GM12875 (cell line): ENCODE data around the gene MRC2.

ENCODE experiments used
- H3K4me3 ChIP-seq: one replicate; pipeline ENCODE4 v1.5.1; 2011; ENCODE audit warnings: low read depth, low read length, control low read depth
- TF ChIP-seq, protein P1 (sequence below): IDR thresholded peaks from 2 replicates; pipeline ENCODE4 v1.5.1; 2011; ENCODE audit warnings: low read depth, mild to moderate bottlenecking, control low read depth, inconsistent platforms, low read length, moderate library complexity, borderline replicate concordance; ENCODE audit not compliant: insufficient read depth

The MRC2 gene

GRCh38 chr17:62658136-62658920, 30.9 kb downstream of the MRC2 start:
- TF ChIP-seq, protein P1, sequence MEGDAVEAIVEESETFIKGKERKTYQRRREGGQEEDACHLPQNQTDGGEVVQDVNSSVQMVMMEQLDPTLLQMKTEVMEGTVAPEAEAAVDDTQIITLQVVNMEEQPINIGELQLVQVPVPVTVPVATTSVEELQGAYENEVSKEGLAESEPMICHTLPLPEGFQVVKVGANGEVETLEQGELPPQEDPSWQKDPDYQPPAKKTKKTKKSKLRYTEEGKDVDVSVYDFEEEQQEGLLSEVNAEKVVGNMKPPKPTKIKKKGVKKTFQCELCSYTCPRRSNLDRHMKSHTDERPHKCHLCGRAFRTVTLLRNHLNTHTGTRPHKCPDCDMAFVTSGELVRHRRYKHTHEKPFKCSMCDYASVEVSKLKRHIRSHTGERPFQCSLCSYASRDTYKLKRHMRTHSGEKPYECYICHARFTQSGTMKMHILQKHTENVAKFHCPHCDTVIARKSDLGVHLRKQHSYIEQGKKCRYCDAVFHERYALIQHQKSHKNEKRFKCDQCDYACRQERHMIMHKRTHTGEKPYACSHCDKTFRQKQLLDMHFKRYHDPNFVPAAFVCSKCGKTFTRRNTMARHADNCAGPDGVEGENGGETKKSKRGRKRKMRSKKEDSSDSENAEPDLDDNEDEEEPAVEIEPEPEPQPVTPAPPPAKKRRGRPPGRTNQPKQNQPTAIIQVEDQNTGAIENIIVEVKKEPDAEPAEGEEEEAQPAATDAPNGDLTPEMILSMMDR: no peak
- H3K4me3 ChIP-seq: no peak overlapping the region

DNA sequence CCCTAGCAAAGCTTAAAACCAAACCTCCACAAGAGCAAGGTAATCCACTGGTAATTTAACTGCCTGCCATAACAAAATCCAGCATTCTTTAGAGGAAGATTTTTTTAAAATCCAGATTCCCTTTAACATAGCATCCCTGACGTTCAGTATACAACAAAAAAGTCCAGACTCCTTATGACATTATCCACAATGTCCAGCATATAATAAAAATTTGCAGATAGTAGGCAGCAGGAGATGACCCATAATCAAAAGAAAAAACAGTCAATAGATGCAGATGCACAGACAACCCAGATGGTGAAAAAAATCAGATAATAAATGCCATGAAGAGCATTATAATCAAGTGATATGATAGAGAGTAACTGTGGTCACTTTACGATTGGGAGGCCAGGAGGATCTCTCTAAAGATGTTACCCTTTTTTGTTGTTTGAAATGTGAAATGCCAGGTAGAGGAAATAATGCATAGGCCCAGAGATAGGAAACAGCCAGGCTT, 33.2 kb downstream of the MRC2 start:
- TF ChIP-seq, protein P1: no peak

DNA sequence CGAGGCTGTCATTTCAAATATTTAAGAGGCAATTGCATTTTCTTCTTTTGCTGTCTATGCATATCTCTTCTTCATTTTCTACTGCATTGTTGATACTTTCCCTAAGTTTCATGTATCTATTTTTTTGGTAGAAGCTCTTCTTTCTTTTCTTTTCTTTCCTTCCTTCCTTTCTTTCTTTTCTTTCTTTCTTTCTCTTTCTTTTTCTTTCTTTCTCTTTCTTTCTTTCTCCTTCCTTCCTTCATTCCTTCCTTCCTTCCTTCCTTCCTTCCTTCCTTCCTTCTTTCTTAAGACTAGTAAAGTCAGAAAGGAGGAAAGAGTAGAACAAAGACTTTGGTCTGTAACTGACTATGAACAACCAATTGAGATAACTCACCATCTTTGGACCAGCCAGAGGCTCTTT, 33.9 kb downstream of the MRC2 start:
- no peak overlapping the region for H3K4me3 ChIP-seq
- TF ChIP-seq, protein P1: no peak

More for the DNA sequence above, 33.2 kb downstream of the MRC2 start:
- no peak overlapping the region for H3K4me3 ChIP-seq

GRCh38 chr17:62662855-62663254, 35.4 kb downstream of the MRC2 start:
- TF ChIP-seq, protein P1: no peak
- H3K4me3 ChIP-seq: no peak overlapping the region

- H3K4me3 ChIP-seq: no peak overlapping the region
- TF ChIP-seq, protein P1: no peak
Observed at GRCh38 chr17:62663304-62663703, 35.8 kb downstream of the MRC2 start.

DNA sequence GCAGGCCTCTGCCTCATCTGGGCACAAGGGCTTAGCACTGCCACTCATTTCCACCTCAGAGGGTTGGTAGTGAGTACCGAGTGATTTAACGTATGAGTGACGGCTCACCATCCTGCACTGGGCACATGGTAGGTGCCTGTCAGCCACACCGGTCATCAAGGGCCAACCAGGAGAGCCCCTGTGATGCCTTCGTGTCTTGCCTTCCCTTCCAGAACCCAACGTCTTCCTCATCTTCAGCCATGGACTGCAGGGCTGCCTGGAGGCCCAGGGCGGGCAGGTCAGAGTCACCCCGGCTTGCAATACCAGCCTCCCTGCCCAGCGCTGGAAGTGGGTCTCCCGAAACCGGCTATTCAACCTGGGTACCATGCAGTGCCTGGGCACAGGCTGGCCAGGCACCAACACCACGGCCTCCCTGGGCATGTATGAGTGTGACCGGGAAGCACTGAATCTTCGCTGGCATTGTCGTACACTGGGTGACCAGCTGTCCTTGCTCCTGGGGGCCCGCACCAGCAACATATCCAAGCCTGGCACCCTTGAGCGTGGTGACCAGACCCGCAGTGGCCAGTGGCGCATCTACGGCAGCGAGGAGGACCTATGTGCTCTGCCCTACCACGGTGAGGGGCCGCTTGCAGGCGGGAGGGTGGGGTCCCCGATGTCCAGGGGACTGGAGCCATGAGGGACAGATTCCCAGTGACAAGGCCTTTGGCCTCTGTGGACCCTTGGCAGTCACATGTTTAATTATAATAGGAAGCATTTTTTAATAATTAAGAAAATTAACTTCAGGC, 37.1 kb downstream of the MRC2 start:
- TF ChIP-seq, protein P1: no peak
- H3K4me3 ChIP-seq: no peak overlapping the region
